HUDEP-2 (cell line): ENCODE measurements around the gene REG4.

Experiments
- DNase-seq, 76 experiments: peaks; one replicate each; lab custom pipeline; 2025; ENCODE audit not compliant: unreplicated experiment in 76 of 76; lab: John Stamatoyannopoulos, UW

REG4 gene

GRCh38 chr1:119745034-119745433, 66.2 kb downstream of the REG4 start:
- DNase-seq, result no peak

GRCh38 chr1:119744598-119744942, 66.7 kb downstream of the REG4 start:
- no peak for DNase-seq
